Measurements from ENCODE around the gene PPFIA2. TPM values are rescaled to one million over a fixed set of nuclear protein-coding genes. Genes with fewer than 3 reads are reported as not detected.

Gene PPFIA2
- total RNA-seq, 1 experiment from 2014 or later, result not detected

GRCh38 chr12:81692008-81692407 lies 67.1 kb downstream of the PPFIA2 start:
- Histone ChIP-seq H3K4me3 (no peak overlapping the region), H3K79me2 (ENCODE audit: low read depth) (no peaks in the 10 kb centered on the region), H3K27me3 (ENCODE audit: insufficient read depth, low read depth) (no peaks in the 10 kb centered on the region), H2AFZ (no peak overlapping the region), H3K4me2 (no peak overlapping the region), H3K4me1 (replicated peaks; ENCODE audit: insufficient read depth) (no peaks in the 10 kb centered on the region), H3K9me2 (ENCODE audit: insufficient read depth) (no peaks in the 10 kb centered on the region), H3K27ac (no peak overlapping the region), H3K9me3 (ENCODE audit: insufficient read depth, low read depth) (no peaks in the 10 kb centered on the region), H4K20me1 (ENCODE audit: insufficient read depth) (no peaks in the 10 kb centered on the region), H3K36me3 (ENCODE audit: low read depth) (no peaks in the 10 kb centered on the region), H3F3A (ENCODE audit: insufficient read depth, low read depth) (no peaks in the 10 kb centered on the region)
- CTCF ChIA-PET, result no interaction called here
- BruUV-seq (replicated peaks), result no TSS peak
- no peak for TF ChIP-seq CTCF (conservative IDR thresholded peaks at IDR 0.05)
- no peak for TF ChIP-seq EZH2 (IDR thresholded peaks at IDR 0.05; ENCODE audit: low read depth)
- no peak for DNase-seq
- POLR2A ChIA-PET (ENCODE audit: unreplicated experiment), result interaction anchor here (0.7 kb wide), 1 partner anchor 231 kb away, joined by 7 read pairs; no protein-coding TSS in a partner anchor
- intact Hi-C loops (cut with micrococcal nuclease; ENCODE audit: unreplicated experiment), result no loop called here

DNA sequence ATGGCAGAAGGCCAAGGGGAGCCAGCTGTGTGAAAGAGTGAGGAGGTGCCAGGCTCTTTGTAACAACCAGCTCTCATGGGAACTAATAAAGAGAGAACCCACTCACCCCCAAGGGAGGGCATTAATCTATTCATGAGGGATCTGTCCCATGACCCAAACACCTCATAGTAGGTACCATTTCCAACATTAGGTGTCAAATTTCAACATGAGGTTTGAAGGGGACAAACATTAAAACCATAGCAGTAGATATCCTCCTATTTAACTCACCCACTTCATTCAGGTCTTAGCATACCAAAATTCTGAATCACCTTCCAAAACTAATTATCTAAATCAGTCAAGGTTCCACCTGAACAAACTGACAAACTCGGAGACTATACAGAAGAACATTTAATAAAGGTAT lies 75.3 kb downstream of the PPFIA2 start:
- Histone ChIP-seq H3K4me3 (no peak overlapping the region), H3K79me2 (ENCODE audit: low read depth) (no peaks in the 10 kb centered on the region), H2AFZ (no peak overlapping the region), H3K9me3 (ENCODE audit: insufficient read depth, low read depth) (no peaks in the 10 kb centered on the region), H3K27ac (no peak overlapping the region), H4K20me1 (ENCODE audit: insufficient read depth) (no peaks in the 10 kb centered on the region), H3K36me3 (ENCODE audit: low read depth) (no peaks in the 10 kb centered on the region), H3F3A (ENCODE audit: insufficient read depth, low read depth) (no peaks in the 10 kb centered on the region), H3K4me2 (no peak overlapping the region), H3K9me2 (ENCODE audit: insufficient read depth) (no peaks in the 10 kb centered on the region), H3K4me1 (replicated peaks; ENCODE audit: insufficient read depth) (no peaks in the 10 kb centered on the region), H3K27me3 (ENCODE audit: insufficient read depth, low read depth) (no peaks in the 10 kb centered on the region)
- intact Hi-C loops (cut with micrococcal nuclease; ENCODE audit: unreplicated experiment), result no loop called here
- no peak for TF ChIP-seq EZH2 (IDR thresholded peaks at IDR 0.05; ENCODE audit: low read depth)
- TF ChIP-seq CTCF (conservative IDR thresholded peaks at IDR 0.05), result no peak
- BruUV-seq (replicated peaks), result no TSS peak
- CTCF ChIA-PET, result no interaction called here
- POLR2A ChIA-PET (ENCODE audit: unreplicated experiment), result no interaction called here
- no peak for DNase-seq

- Histone ChIP-seq H3K4me1 (replicated peaks; ENCODE audit: insufficient read depth) (no peaks in the 10 kb centered on the region), H3K36me3 (ENCODE audit: low read depth) (no peaks in the 10 kb centered on the region), H2AFZ (no peak overlapping the region), H4K20me1 (ENCODE audit: insufficient read depth) (no peaks in the 10 kb centered on the region), H3K9me3 (ENCODE audit: insufficient read depth, low read depth) (no peaks in the 10 kb centered on the region), H3K79me2 (ENCODE audit: low read depth) (no peaks in the 10 kb centered on the region), H3K9me2 (ENCODE audit: insufficient read depth) (no peaks in the 10 kb centered on the region), H3K4me2 (no peak overlapping the region), H3K4me3 (no peak overlapping the region), H3K27me3 (ENCODE audit: insufficient read depth, low read depth) (no peaks in the 10 kb centered on the region), H3F3A (ENCODE audit: insufficient read depth, low read depth) (no peaks in the 10 kb centered on the region), H3K27ac (no peak overlapping the region)
- POLR2A ChIA-PET (ENCODE audit: unreplicated experiment), result no interaction called here
- no peak for TF ChIP-seq EZH2 (IDR thresholded peaks at IDR 0.05; ENCODE audit: low read depth)
- TF ChIP-seq CTCF (conservative IDR thresholded peaks at IDR 0.05), result no peak
- intact Hi-C loops (cut with micrococcal nuclease; ENCODE audit: unreplicated experiment), result no loop called here
- CTCF ChIA-PET, result interaction anchor here (0.6 kb wide), 1 partner anchor 119 kb away, joined by 3 read pairs; no protein-coding TSS in a partner anchor
- no peak for DNase-seq
- BruUV-seq (replicated peaks), result no TSS peak
Observed at GRCh38 chr12:81679614-81680013, 79.5 kb downstream of the PPFIA2 start.

Measured in PC-9 (cell line).